ENCODE measurements around the gene BDKRB1.

GRCh38 chr14:96294246-96294645 lies 38.2 kb downstream of the BDKRB1 start:
- TF ChIP-seq, protein P1, sequence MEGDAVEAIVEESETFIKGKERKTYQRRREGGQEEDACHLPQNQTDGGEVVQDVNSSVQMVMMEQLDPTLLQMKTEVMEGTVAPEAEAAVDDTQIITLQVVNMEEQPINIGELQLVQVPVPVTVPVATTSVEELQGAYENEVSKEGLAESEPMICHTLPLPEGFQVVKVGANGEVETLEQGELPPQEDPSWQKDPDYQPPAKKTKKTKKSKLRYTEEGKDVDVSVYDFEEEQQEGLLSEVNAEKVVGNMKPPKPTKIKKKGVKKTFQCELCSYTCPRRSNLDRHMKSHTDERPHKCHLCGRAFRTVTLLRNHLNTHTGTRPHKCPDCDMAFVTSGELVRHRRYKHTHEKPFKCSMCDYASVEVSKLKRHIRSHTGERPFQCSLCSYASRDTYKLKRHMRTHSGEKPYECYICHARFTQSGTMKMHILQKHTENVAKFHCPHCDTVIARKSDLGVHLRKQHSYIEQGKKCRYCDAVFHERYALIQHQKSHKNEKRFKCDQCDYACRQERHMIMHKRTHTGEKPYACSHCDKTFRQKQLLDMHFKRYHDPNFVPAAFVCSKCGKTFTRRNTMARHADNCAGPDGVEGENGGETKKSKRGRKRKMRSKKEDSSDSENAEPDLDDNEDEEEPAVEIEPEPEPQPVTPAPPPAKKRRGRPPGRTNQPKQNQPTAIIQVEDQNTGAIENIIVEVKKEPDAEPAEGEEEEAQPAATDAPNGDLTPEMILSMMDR (IDR thresholded peaks at IDR 0.05; ENCODE audit: borderline replicate concordance, extremely low read depth, low read length, poor library complexity, severe bottlenecking) = no peak
- no peak for TF ChIP-seq EZH2 (IDR thresholded peaks at IDR 0.05; ENCODE audit: borderline replicate concordance, low read depth, low read length, severe bottlenecking)
